Skeletal muscle satellite cell (primary cell): ENCODE results near the gene TAGAP.
"Not testable (repeated sequence)": the region's sequence is repeated elsewhere in the genome, so short reads cannot be mapped to it uniquely, and the experiment has no call there.

Source experiments
- H3K27me3 ChIP-seq: 2 replicates; pipeline ENCODE4 v1.7.0; 2013; ENCODE audit warnings: low read length; ENCODE audit not compliant: control insufficient read depth, insufficient read depth
- H3K36me3 ChIP-seq: 2 replicates; pipeline ENCODE4 v1.7.0; 2013; ENCODE audit warnings: mild to moderate bottlenecking, control low read depth, low read length; ENCODE audit not compliant: insufficient read depth
- H3K4me1 ChIP-seq: 2 replicates; pipeline ENCODE4 v1.7.0; 2013; ENCODE audit warnings: low read length; ENCODE audit not compliant: control insufficient read depth, insufficient read depth
- H3K4me2 ChIP-seq: 2 replicates; pipeline ENCODE4 v1.7.0; 2013; ENCODE audit warnings: mild to moderate bottlenecking, low read length
- H3K4me3 ChIP-seq: 2 replicates; pipeline ENCODE4 v1.7.0; 2013; ENCODE audit warnings: low read length
- H3K9ac ChIP-seq: 2 replicates; pipeline ENCODE4 v1.7.0; 2013; ENCODE audit warnings: mild to moderate bottlenecking, low read depth, low read length, moderate library complexity
- H3K9me3 ChIP-seq: replicated peaks from 2 replicates; pipeline ENCODE4 v1.7.0; 2013; ENCODE audit warnings: mild to moderate bottlenecking, control low read depth, low read length

Gene TAGAP

DNA sequence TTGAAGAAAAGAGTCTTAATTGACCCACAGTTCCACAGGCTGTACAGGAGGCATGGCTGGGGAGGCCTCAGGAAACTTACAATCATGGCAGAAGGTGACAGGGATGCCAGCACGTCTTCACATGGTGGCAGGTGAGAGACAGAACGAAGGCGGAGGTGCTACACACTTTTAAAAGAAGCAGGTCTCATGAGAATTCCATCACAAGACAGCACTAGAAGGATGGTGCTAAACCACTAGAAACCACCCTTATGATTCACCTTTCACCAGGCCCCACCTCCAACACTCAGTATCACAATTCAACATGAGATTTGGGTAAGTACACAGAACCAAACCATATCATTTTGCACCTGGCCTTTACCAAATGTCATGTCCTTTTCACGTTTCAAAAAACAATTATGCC lies 20.9 kb downstream of the TAGAP start:
- Histone ChIP-seq H3K9ac (no peak overlapping the region), H3K4me1 (no peaks in the 10 kb centered on the region), H3K9me3 (no peaks in the 10 kb centered on the region), H3K4me3 (no peak overlapping the region), H3K36me3 (no peaks in the 10 kb centered on the region), H3K4me2 (no peak overlapping the region), H3K27me3 (no peaks in the 10 kb centered on the region)

DNA sequence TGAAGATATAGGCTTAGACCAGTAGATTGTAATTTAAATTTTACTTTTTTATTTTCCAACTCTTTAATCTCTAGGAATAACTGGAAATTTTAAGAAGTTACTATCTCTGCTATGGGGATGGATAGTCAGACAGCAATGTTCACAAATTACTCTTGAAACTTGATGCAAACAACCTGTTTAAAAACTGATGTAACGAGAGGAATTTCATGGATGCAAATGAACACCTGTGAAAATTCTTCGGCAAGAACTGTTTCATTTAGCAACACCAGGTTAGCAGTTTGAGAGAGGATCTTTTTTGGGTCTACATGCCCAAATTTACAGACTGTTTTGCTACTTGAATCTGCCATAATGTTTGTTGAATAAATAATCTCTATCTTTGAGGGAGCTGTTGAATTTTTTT lies 24.8 kb downstream of the TAGAP start:
- H3K36me3 ChIP-seq, result no peaks in the 10 kb centered on the region
- no peak overlapping the region for H3K4me2 ChIP-seq
- no peaks in the 10 kb centered on the region for H3K27me3 ChIP-seq
- H3K9ac ChIP-seq, result no peak overlapping the region
- no peak overlapping the region for H3K4me3 ChIP-seq
- H3K9me3 ChIP-seq, result no peaks in the 10 kb centered on the region
- H3K4me1 ChIP-seq, result no peaks in the 10 kb centered on the region

GRCh38 chr6:159017757-159018559 lies 26.8 kb downstream of the TAGAP start:
- no peaks in the 10 kb centered on the region for H3K27me3 ChIP-seq
- no peaks in the 10 kb centered on the region for H3K4me1 ChIP-seq
- H3K4me2 ChIP-seq, result no peak overlapping the region
- H3K36me3 ChIP-seq, result no peaks in the 10 kb centered on the region
- H3K4me3 ChIP-seq, result no peak overlapping the region
- no peak overlapping the region for H3K9ac ChIP-seq
- H3K9me3 ChIP-seq, result no peaks in the 10 kb centered on the region

DNA sequence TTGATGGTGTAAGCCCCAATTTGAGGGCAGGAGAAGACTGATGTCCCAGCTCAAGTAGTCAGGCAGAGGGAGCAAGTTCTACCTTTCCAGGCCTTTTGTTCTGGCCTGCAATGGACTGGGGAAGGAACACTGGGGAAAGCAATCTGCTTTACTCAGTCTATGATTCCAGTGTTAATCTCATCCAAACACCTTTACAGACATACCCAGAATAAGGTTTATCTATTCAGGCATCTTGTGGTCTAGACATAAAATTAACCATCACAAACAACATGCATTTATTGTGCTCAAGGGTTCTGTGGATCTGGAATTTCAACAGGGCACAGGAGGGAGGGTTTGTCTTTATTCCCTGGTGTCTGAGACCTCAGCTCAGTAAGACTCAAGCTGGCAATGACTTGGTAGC lies 30.4 kb downstream of the TAGAP start:
- H3K4me1 ChIP-seq, result no peaks in the 10 kb centered on the region
- no peaks in the 10 kb centered on the region for H3K9me3 ChIP-seq
- H3K4me3 ChIP-seq, result no peak overlapping the region
- H3K27me3 ChIP-seq, result no peaks in the 10 kb centered on the region
- no peak overlapping the region for H3K4me2 ChIP-seq
- no peak overlapping the region for H3K9ac ChIP-seq
- no peaks in the 10 kb centered on the region for H3K36me3 ChIP-seq

DNA sequence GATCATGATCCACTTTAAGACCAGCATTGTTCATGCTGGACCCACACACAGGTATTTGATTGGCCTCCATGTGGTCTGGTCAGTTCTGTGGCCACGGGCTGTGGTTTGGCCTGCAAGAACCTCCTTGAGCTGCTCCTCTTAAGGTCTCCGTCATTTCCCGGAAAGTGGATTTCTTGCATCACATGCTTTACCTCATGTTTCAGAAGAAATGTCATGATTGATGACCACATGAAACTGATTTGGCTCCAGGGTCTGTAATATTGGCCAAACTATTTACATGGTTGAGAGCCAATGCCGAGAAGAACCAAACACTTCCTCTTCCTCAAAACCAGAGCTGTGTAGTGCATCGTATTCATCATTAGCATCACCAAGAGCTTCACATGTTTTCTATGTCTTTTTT lies 31.6 kb downstream of the TAGAP start:
- H3K9ac ChIP-seq, result no peak overlapping the region
- no peaks in the 10 kb centered on the region for H3K36me3 ChIP-seq
- no peak overlapping the region for H3K4me2 ChIP-seq
- no peaks in the 10 kb centered on the region for H3K9me3 ChIP-seq
- no peak overlapping the region for H3K4me3 ChIP-seq
- no peaks in the 10 kb centered on the region for H3K4me1 ChIP-seq
- no peaks in the 10 kb centered on the region for H3K27me3 ChIP-seq

DNA sequence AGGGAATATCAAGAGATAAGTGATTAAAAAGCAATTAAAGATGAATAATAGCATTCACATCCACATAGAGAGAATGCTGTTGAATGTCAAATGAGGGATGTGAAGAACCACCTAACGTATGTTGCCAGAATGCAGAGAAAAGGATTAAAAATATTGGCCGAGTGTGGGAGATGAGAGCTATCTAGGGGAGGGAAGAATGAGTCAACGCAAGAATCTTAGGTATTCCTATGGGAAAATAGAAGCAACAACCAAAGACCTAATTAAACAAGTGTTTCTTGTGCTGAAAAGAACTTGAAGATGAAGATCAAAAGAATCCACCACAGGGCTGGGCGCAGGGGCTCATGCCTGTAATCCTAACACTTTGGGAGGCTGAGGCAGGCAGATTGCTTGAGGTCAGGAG lies 32.6 kb downstream of the TAGAP start:
- Histone ChIP-seq H3K36me3 (no peaks in the 10 kb centered on the region), H3K9ac (no peak overlapping the region), H3K27me3 (no peaks in the 10 kb centered on the region), H3K4me2 (no peak overlapping the region), H3K4me3 (no peak overlapping the region), H3K4me1 (no peaks in the 10 kb centered on the region), H3K9me3 (no peaks in the 10 kb centered on the region)

DNA sequence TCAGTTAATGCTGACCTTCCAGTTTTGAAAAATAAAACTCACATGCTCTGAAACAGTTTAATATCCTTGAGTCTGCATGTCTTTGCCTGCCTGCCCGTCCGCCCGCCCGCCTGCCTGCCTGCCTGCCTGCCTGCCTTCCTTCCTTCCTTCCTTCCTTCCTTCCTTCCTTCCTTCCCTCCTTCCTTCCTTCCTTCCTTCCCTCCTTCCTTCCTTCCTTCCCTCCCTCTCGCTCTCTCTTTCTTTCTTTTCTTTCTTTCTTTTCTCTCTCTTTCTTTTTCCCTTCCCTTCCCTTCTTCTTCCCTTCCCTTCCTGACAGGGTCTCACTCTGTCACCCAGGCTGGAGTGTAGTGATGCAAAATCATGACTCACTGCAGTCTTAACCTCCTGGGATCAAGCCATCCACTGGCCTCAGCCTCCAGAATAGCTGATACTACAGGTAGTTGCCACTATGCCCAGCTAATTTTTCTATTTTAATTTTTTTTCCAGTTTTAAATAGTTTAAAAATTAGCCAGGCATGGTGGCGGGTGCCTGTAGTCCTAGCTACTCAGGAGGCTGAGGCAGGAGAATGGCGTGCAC lies 34.7 kb downstream of the TAGAP start:
- H3K36me3 ChIP-seq, H3K4me1 ChIP-seq, H3K27me3 ChIP-seq, H3K9me3 ChIP-seq, H3K9ac ChIP-seq, H3K4me3 ChIP-seq, H3K4me2 ChIP-seq: not testable (repeated sequence)

GRCh38 chr6:159008656-159009288 lies 36.0 kb downstream of the TAGAP start:
- no peak overlapping the region for H3K4me3 ChIP-seq
- H3K4me1 ChIP-seq, result no peaks in the 10 kb centered on the region
- no peak overlapping the region for H3K9ac ChIP-seq
- no peaks in the 10 kb centered on the region for H3K27me3 ChIP-seq
- no peaks in the 10 kb centered on the region for H3K36me3 ChIP-seq
- H3K9me3 ChIP-seq, result no peaks in the 10 kb centered on the region
- no peak overlapping the region for H3K4me2 ChIP-seq

DNA sequence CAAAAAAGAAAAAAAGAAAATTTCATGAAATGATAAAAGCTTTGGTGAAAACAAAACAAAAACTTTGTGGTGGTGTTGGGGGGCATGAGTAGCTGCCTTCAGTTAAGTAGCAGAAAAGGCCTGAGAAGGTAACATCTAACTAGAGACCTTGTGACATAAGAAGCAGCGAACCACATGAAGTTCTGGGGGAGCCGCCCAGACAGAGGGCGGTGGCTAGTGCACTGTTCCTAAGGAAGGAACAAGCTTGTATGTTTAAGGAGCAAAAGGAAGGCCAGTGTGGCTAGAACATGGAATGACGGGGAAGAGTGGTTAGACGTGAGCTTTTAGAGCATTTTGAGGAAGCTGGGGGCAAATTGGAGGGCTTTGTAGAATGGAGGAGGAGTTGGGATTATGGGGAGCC lies 37.3 kb downstream of the TAGAP start:
- H3K9ac ChIP-seq, result no peak overlapping the region
- H3K9me3 ChIP-seq, result no peaks in the 10 kb centered on the region
- H3K4me2 ChIP-seq, result no peak overlapping the region
- H3K4me1 ChIP-seq, result peaks cover 4% of the 10 kb centered on the region
- no peaks in the 10 kb centered on the region for H3K27me3 ChIP-seq
- no peaks in the 10 kb centered on the region for H3K36me3 ChIP-seq
- no peak overlapping the region for H3K4me3 ChIP-seq

DNA sequence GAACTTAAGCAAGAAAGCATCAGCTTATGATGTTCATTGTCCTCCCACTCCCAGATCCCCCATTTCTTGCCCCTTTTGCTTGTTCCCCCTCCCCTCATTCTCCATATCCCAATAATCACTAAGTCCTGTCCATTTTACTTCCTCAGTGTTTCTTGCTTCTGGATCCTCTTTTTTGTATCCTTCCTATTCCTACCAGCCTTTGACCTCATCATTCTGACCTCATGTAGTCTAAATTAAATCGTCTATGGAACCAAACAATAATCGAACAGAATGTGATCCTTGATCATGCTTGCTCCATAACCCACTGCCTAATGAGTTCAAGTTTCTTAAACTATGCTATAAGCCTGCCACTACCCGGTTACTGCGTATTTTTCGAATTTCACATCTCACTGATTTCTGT lies 39.4 kb downstream of the TAGAP start:
- H3K4me1 ChIP-seq, result peaks cover 15% of the 10 kb centered on the region

GRCh38 chr6:159004592-159004991 lies 40.2 kb downstream of the TAGAP start:
- H3K4me1 ChIP-seq, result peaks cover 16% of the 10 kb centered on the region

More for the DNA sequence above, 39.4 kb downstream of the TAGAP start:
- Histone ChIP-seq H3K27me3 (no peaks in the 10 kb centered on the region), H3K4me3 (no peak overlapping the region), H3K4me2 (no peak overlapping the region), H3K36me3 (no peaks in the 10 kb centered on the region), H3K9me3 (no peaks in the 10 kb centered on the region), H3K9ac (no peak overlapping the region)

More at GRCh38 chr6:159004592-159004991, 40.2 kb downstream of the TAGAP start:
- no peak overlapping the region for H3K4me2 ChIP-seq
- H3K4me3 ChIP-seq, result no peak overlapping the region
- H3K27me3 ChIP-seq, result no peaks in the 10 kb centered on the region
- no peaks in the 10 kb centered on the region for H3K36me3 ChIP-seq
- no peaks in the 10 kb centered on the region for H3K9me3 ChIP-seq
- no peak overlapping the region for H3K9ac ChIP-seq
